Liver (tissue), 3 donors: ENCODE results near the gene NEK11.

ENCODE experiments used
- GABPA ChIP-seq, 2 donors: IDR thresholded peaks in 1 of 2; conservative IDR thresholded peaks in 1 of 2; 2 replicates each; pipeline ENCODE4 v1.6.1; 2016; ENCODE audit warnings: antibody characterized with exemption in 2 of 2, mild to moderate bottlenecking in 1 of 2, moderate library complexity in 1 of 2
- JUND ChIP-seq, 2 donors: IDR thresholded peaks; 2 replicates each; pipeline ENCODE4 v1.6.1; 2016; ENCODE audit warnings: antibody characterized with exemption in 2 of 2
- RAD21 ChIP-seq, 2 donors: IDR thresholded peaks; 2 replicates each; pipeline ENCODE4 v1.6.1; 2016; ENCODE audit warnings: antibody characterized with exemption in 2 of 2, mild to moderate bottlenecking in 2 of 2
- SP1 ChIP-seq: IDR thresholded peaks from 2 replicates; pipeline ENCODE4 v1.6.1; 2018; ENCODE audit warnings: antibody characterized with exemption, mild to moderate bottlenecking
- TAF1 ChIP-seq: conservative IDR thresholded peaks from 2 replicates; pipeline ENCODE4 v1.6.1; 2016; ENCODE audit warnings: antibody characterized with exemption, mild to moderate bottlenecking
- YY1 ChIP-seq: IDR thresholded peaks from 2 replicates; pipeline ENCODE4 v1.6.1; 2016; ENCODE audit warnings: antibody characterized with exemption, mild to moderate bottlenecking
- TF ChIP-seq, protein P1 (sequence below): fragments of 150-350 bp; IDR thresholded peaks from 2 replicates; pipeline ENCODE4 v1.5.1; 2017; ENCODE audit warnings: improper control_type of control experiment, low read depth, low read length; ENCODE audit not compliant: missing input control
- TF ChIP-seq, protein P2 (sequence below): IDR thresholded peaks from 2 replicates; pipeline ENCODE4 v1.6.1; 2016; ENCODE audit warnings: antibody characterized with exemption, mild to moderate bottlenecking
- TF ChIP-seq, protein P3 (sequence below): IDR thresholded peaks from 2 replicates; pipeline ENCODE4 v1.6.1; 2016; ENCODE audit warnings: antibody characterized with exemption
- TF ChIP-seq, protein P4 (sequence below): IDR thresholded peaks from 2 replicates; pipeline ENCODE4 v1.6.1; 2016; ENCODE audit warnings: antibody characterized with exemption
- donor health status: healthy.
- donor health status: healthy.

DNA sequence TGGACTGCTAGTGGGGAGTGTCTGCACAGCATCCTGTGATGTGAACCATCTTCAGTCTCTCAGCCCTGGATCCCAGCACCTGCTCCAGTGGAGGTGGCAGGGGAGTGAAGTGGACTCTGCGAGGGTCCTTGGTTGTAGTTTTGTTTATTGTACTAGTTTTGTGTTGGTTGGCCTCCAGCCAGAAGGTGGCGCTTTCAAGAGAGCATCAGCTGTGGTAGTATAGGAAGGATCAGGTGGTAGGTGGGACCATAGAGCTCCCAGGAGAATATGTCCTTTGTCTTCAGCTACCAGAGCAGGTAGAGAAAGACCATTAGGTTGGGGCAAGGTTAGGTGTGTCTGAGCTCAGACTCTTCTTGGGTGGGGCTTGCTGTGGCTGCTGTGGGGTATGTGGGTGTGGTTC lies 20.9 kb downstream of the NEK11 start:
- TF ChIP-seq, protein P1, sequence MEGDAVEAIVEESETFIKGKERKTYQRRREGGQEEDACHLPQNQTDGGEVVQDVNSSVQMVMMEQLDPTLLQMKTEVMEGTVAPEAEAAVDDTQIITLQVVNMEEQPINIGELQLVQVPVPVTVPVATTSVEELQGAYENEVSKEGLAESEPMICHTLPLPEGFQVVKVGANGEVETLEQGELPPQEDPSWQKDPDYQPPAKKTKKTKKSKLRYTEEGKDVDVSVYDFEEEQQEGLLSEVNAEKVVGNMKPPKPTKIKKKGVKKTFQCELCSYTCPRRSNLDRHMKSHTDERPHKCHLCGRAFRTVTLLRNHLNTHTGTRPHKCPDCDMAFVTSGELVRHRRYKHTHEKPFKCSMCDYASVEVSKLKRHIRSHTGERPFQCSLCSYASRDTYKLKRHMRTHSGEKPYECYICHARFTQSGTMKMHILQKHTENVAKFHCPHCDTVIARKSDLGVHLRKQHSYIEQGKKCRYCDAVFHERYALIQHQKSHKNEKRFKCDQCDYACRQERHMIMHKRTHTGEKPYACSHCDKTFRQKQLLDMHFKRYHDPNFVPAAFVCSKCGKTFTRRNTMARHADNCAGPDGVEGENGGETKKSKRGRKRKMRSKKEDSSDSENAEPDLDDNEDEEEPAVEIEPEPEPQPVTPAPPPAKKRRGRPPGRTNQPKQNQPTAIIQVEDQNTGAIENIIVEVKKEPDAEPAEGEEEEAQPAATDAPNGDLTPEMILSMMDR: no peak
- TF ChIP-seq, protein P2, sequence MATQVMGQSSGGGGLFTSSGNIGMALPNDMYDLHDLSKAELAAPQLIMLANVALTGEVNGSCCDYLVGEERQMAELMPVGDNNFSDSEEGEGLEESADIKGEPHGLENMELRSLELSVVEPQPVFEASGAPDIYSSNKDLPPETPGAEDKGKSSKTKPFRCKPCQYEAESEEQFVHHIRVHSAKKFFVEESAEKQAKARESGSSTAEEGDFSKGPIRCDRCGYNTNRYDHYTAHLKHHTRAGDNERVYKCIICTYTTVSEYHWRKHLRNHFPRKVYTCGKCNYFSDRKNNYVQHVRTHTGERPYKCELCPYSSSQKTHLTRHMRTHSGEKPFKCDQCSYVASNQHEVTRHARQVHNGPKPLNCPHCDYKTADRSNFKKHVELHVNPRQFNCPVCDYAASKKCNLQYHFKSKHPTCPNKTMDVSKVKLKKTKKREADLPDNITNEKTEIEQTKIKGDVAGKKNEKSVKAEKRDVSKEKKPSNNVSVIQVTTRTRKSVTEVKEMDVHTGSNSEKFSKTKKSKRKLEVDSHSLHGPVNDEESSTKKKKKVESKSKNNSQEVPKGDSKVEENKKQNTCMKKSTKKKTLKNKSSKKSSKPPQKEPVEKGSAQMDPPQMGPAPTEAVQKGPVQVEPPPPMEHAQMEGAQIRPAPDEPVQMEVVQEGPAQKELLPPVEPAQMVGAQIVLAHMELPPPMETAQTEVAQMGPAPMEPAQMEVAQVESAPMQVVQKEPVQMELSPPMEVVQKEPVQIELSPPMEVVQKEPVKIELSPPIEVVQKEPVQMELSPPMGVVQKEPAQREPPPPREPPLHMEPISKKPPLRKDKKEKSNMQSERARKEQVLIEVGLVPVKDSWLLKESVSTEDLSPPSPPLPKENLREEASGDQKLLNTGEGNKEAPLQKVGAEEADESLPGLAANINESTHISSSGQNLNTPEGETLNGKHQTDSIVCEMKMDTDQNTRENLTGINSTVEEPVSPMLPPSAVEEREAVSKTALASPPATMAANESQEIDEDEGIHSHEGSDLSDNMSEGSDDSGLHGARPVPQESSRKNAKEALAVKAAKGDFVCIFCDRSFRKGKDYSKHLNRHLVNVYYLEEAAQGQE: no peak
- TF ChIP-seq YY1: no peak
- TF ChIP-seq GABPA (IDR thresholded peaks at IDR 0.05 in 1 of 2, conservative IDR thresholded peaks at IDR 0.05 in 1 of 2): no peak
- TF ChIP-seq JUND (IDR thresholded peaks at IDR 0.05): no peak
- no peak for TF ChIP-seq RAD21 (IDR thresholded peaks at IDR 0.05)
- TF ChIP-seq TAF1: no peak
- TF ChIP-seq, protein P3, sequence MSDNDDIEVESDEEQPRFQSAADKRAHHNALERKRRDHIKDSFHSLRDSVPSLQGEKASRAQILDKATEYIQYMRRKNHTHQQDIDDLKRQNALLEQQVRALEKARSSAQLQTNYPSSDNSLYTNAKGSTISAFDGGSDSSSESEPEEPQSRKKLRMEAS: no peak
- no peak for TF ChIP-seq SP1
- TF ChIP-seq, protein P4, sequence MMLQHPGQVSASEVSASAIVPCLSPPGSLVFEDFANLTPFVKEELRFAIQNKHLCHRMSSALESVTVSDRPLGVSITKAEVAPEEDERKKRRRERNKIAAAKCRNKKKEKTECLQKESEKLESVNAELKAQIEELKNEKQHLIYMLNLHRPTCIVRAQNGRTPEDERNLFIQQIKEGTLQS: no peak
